Measurements from ENCODE around the gene IL1R1.
"Not testable (repeated sequence)": the region's sequence is repeated elsewhere in the genome, so short reads cannot be mapped to it uniquely, and the experiment has no call there.

The IL1R1 gene, protein sequence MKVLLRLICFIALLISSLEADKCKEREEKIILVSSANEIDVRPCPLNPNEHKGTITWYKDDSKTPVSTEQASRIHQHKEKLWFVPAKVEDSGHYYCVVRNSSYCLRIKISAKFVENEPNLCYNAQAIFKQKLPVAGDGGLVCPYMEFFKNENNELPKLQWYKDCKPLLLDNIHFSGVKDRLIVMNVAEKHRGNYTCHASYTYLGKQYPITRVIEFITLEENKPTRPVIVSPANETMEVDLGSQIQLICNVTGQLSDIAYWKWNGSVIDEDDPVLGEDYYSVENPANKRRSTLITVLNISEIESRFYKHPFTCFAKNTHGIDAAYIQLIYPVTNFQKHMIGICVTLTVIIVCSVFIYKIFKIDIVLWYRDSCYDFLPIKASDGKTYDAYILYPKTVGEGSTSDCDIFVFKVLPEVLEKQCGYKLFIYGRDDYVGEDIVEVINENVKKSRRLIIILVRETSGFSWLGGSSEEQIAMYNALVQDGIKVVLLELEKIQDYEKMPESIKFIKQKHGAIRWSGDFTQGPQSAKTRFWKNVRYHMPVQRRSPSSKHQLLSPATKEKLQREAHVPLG

DNA sequence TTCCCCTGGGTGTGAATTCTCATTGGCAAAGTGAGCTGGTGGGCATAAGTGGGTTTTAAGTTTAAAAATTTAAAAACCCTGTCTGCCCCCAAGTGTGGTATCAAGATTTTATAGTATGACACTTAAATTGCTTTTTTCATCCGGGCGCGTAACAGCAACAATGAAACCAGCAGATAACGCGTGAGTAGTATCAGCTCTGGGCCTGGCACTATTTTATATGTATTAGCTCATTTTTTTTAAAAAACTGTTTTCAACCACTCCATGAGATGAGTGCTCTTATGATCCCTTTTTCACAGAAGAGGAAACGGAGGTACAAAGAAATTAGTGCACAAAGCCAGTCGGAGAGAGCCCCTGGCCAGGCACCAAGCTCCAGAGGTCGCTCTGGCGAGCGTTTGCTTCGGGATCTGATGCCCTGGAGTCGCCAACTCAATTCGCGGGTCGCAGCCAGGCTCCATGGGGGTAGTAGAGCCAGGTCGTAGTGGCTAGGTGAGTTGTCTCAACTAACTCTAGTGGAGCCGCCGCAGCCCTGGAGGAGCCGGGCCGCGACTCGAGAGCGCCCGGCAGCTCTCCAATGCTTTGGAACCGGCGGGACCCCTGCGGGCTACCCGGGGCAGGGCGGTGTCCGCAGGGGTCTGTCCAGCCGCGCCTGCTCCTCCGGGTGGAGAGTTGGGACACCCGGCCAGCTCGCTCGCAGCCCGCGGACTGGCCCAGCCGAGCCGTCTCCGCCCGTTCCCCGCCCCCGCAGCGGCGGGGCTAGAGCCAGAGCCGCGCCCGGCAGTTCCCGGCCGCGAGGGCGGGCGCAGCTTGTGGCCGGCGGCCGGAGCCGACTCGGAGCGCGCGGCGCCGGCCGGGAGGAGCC is at the start of gene IL1R1:
TSS of gene IL1R1 (plus strand) at position 777 of the 859 bp plus-strand sequence. CDS start 14,979 bp downstream, outside the sequence.
- peak in 16 of 58 donors; percentile 4 to 42 (median 11) for DNase-seq

DNA sequence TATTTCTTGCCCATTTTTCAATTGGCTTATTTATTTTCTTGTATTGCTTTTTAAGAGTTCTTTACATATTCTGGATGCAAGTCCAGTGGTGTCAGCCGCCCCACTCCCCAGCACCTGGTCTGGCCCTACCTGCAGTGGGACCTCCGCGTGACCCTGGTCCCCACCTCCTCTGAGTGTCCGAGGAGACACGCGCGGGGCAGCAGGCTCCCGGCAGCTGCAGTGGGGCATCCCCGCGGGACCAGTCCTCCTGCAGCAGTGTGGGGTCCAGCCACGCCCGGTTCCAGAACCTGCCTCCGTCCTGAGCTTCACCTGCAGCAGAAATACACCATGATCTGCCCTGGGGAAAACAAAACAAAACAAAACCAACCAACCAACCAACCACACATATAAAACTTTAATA is 48.9 kb upstream of the IL1R1 start:
- DNase-seq = no peak

DNA sequence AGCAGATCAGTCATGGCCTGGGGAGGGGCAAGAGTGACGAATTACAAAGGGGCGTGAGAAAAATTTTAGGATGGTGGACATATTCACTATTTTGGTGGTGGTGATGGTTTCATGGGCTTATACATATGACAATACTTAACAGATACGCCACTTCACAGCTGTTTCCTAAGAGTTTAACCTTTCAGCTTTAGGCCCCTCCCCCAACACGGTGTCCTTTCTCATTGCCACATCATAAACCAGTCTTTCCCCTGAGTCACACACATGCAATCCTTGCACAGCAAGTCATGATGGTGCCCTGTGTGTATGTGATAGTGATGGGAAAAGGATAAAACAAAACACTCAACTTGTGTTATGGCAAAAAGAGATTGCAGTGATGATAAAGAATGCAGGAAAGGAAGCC is 47.6 kb upstream of the IL1R1 start:
- DNase-seq = no peak

DNA sequence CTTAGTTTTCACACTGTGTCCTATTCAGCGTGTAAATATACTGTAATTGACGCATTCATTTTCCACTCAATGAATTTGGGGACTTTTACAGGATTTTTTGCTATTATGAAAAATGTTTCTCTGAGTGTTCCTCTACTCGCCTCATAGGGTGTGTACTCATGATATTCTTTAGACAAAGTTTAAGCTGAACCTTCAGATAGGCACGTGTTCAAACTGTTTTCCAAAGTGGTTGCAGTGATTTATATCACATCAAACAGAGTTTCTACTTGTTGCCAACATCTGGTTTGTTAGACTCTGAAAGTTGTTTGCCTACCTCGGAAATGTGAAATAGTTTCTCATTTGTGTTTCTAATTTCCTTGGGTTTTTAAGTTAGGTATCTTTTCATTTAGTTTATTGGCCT is 46.4 kb upstream of the IL1R1 start:
- DNase-seq = no peak

DNA sequence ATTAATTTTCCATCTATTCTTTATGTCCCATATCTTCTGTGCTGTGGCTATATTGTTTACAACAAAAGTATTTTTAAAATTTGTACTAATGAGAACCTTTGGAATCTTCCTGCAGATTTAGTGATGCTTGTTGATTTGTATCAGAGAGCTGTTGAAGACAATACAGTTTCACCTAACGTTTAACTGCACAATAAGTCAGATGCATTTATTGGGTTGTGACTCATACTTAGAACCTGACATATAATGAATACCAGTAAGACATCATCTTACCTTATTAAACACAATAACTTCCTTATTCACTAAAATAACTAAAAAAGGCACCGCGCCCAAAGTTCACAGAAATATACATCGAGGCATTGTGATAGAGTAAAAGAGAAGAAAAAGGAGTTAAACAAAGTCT is 43.8 kb upstream of the IL1R1 start:
- DNase-seq = no peak

DNA sequence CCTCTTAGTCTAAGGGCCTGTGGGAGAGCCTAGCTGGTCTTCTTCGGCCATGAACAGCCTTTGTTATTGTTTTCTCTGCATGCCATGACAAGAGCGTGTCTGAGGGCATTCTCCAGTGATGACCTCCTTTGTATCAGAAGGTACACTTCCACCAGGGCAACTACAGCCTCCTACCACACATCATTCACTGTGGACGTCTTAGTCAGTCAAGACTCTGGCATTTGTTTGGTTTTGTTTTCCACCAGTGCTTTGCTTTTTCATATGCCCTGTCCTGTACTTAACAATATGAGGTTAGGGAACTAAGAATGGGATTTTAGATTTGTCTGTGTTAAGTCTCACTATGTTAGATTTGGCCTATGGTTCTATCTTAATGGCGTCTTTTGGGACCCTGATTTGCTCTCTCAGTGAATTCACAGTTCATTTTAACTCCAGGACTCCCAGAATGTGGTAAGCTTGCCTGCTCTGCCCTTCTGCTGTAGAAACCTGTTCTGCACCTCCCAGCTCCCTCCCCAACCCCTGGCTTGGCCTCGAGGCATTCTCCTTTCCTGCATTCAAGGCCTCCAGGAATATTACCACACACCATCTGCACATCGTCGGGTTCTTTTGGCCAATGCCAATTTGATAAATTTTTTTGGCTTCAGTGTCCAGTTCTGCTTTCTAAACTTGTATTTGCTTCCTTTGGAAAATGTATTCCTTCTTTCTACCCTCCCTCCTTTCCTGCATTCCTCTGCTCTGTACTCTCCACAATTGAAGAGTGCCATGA is 42.8 kb upstream of the IL1R1 start:
- DNase-seq = no peak

DNA sequence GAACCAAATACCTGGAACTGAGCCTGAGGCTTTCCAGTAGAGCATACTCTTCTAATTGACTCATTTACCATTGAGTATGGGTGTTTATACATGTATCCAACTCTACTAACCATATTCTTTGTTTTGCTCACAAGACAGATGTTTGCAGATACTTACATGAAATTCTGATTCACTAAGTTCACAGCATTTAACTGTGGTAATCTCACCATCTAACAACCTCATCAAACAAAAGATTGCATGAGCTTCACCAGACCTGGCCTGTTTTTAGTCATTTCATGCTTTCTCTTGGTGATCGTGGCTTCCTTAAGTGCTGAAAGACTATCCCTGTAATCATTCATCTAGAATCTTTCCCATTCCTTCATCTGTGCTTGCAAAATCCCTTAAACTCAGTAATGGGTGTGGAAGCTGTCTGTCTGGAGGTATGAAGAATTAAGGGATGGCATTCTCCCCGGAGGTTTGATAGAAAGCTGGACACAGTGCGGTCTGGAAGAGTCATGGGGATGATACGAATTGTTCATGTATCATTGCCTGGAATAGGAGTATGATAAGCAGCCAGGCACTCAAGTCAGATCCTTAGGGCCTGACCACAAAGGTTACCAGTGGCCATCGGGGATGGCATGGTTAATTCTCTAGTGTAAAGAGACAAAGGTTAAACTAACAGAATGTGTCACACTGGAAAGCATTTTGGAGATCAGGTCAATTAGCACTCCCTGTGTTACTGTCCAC is 42.0 kb upstream of the IL1R1 start:
- no peak for DNase-seq

DNA sequence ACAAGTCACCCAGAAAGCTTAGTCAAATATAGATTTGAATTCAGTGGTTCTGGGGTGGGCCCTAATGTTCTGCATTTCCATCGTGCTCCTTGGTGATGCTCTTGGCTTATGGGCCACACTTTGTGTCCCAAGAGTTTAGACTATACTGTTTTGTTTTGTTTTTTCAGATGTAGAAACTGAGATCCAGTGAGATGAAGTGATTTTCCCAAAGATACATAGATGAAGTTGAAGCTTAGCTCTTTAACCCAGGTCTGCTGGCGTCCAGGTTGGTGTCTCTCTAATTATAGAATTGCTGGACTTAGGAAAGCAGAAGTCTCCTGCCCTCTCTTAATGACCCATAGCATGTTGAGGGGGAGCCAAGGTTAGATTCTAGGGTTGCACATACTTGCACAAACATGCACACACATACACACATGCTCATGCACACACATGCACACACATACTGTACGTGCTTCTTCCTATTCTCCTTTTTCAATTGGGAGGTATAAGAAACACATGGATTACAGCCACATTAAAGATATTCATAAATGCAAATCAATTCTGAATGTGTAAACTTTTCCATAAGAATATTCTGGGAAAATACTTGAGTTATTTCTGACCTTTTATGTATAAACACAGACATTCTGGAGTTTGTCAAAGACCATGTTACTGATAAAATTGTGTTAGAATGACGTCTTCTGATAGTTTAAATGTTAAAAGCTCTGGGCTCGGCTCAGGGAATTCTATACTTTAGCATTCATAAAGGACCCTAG is 41.3 kb upstream of the IL1R1 start:
- DNase-seq = no peak

DNA sequence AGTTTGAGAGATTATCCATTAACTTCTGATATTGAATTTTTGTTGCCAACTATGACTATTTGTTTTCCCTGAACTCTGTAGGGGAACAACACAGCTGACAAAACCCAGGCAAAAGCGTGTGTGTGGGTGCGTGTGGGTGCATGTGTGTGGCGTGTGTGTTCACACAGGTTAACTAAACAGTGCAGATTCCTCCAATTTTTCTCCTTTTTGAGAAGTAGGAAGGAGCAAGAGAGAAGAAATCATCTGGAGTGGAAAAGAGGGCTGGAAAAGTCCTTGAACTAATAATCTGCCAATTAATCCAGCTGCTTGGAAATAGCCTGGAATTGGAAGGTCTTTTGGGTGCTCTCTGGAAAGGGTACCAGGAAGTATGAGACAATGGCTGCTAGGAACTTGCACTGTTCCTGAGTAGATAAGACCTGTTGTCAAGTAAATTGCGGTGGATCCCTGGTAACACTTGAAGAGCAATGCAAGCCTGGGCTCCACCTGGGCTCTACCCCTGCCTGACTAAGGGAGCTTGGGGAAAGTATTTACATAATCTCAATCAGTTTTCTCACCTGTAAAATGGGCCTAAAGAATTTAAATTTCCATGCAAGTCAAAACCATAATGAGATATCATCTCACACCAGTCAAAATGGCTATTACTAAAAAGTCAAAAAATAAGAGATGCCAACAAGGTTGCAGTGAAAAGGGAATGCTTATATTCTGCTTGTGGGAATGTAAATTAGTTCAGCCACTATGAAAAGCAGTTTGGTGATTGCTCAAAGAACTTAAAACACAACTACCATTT is 40.5 kb upstream of the IL1R1 start:
- DNase-seq = no peak

DNA sequence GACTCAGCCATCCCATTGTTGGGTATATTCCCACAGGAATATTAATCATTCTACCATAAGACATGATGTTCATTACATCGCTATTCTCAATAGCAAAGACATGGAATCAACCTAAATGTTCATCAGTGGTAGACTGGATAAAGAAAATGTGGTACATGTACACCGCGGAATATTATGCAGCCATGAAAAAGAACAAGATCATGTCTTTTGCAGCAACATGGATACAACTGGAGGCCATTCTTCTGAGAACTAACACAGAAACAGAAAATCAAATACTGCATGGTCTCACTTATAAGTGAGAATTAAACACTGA is 40.0 kb upstream of the IL1R1 start:
- not testable (repeated sequence) for DNase-seq

DNA sequence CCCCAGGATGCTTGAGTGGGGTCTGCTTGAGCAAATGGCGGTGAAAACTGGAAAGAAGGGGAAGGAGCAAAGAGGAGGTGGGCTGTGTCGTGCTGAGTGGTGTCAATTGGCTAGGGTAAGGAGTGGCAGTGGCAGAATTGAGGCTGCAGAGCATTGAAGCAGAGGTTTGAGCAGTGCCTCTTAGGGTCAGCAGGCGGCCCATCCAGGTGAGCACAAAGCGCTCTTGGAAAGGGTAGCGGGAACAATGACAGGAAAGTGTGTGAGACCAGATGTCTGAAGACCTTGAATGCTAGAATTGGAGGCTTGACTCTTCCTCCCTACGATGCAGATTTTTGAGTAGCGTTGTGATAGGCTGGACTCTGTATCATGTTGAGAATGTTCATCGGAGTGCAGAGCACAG is 39.3 kb upstream of the IL1R1 start:
- DNase-seq = no peak

DNA sequence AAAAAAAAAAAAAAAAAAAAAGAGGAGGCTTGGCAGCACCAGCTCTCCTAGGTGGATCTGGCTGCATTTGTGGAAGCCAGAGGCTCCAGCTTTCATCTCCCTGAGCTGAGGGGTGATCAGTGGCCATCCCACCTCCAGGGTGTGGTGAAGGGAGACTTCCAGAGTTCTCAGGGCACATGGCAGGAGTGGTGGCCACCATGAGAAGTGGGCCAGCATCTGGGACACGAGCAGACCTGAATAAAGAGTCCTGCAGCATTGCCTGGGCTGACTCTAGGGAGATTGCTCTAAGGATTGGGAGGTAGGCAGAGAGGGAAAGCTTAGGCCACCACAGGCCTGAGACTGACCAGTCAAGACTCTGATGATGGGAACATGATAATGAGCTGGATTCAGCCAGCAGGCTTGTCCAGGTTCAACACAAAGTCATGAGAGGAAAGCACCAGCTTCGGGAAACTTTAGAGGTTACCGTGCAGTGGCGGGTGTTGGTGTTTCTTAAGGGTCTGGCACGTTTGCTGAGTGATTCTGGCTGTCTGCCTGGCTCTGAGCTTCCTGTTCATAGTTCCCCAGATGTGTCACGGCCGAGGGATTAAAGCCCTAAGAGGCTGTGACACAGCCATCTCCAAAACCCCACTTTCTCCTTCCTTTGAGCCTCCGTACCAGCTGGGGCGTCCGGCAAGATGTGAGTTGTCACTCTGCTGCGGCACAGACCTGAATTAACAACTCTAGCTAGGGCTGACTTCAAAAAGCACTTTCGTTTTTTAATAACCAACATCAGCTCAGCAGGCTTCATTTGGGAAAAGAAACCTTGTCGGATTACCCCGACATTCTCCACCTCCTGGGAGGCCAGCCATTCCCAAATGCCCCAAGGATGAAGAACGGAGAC is 38.3 kb upstream of the IL1R1 start:
- DNase-seq = peak in 1 of 58 donors; percentile 8

DNA sequence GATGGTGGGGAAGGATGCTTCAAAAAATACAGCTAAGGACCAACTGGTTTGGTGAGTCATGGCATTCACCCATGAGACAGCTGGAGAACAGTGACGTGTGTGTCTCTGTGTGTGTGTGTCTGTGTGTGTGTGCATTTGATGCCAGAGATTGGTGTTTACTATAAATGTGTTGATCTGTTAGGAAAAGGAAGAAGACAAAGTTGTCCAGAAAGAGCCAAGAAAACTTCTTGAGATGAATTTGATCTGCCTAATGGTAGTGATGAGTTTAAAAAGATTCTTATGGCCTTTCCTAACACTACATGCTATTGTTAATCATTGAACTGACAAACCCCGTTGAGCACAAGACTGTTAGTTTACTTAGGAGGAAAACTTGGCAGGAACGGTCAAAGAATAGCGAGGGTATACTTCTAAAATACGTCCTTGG is 36.4 kb upstream of the IL1R1 start:
- DNase-seq = no peak

DNA sequence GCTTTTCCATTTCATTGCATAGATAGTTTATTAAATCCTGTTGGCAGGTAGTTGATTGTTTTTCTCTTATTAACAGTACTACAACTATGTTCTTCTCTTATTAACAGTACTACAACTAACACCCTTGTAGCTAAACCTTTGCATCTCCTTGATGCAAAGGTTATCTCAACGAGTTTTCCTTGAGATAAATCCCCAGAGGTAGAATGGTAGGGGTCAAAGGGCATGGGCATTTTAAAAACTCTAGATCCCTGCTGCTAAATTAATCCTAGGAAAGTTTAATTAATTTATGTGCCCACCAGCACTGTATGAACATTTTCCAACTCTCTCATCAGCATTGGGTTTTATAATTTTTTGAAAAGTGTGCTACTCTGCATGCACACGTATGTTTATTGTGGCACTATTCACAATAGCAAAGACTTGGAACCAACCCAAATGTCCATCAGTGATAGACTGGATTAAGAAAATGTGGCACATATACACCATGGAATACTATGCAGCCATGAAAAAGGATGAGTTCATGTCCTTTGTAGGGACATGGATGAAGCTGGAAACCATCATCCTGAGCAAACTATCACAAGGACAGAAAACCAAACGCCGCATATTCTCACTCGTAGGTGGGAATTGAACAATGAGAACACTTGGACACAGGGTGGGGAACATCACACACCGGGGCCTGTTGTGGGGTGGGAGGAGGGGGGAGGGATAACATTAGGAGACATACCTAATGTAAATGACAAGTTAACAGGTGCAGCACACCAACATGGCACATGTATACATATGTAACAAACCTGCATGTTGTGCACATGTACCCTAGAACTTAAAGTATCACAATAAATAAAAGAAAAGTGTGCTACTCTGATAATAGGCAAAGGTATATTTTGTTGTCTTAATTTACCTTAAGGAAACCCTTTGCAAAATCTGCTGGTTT is 35.5 kb upstream of the IL1R1 start:
- not testable (repeated sequence) for DNase-seq

DNA sequence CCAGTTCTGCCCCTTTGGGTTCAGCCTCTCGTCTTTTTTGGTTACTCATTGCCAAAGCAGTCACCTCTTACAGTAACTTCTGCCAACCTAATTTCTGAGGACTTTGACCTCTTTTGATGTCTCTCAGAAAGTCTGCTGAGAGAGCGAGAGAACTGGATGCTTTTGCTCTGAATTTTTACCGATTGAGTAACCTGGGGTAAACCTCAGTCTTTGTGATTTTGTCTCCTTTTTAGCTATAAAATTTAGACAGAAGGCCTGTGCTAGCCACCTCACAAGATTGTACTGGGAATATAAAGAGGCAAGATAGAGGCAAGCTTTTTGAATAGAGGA is 34.8 kb upstream of the IL1R1 start:
- no peak for DNase-seq

DNA sequence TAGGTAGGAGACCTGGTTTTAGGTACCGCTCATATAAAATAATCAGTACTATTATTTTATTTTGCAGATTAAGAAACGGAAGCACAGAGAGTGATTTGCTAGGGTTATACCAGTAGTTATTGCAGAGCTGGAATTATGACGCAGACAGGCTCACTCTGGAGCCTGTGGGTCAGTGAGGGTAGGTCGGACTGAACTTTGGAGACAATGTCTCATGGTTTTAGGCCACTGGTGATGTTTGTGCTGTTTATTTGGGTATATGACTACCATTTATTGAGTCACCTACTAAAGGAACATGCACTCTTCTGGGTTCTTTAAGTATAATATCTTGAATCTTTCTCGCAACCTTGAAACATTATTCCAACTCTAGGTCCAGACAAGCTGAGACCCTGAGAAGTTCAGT is 33.5 kb upstream of the IL1R1 start:
- no peak for DNase-seq

DNA sequence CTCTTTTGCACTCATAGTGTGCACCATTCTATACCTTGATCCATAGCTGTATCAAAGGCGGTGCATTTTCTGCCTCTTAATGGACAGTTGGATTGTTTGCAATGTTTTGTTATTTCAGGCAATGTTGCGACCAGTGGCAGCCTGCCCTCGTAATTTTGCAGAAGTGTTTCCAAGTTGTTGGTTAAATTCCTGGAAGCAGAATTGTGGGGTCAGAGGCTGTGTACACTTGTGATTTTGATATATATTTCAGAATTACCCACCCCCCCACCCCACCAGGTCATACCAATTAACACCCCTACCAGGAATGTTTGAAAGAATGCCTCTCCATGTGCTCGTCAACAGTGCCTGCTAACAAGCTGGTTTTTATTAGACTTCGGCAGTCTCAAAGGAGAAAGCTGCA is 32.4 kb upstream of the IL1R1 start:
- DNase-seq = no peak
